Pancreas (tissue), 10 donors: ENCODE measurements around the gene HEXA. TPM values are rescaled to one million over a fixed set of nuclear protein-coding genes. Genes with fewer than 3 reads are reported as not detected.

Experiments used
- ATAC-seq, 4 donors: fragments of 200-7000 bp; cut with Tn5 transposase; one replicate each; pipeline versions ENCODE4 v1.8.0 to v1.9.1; 2020; ENCODE audit warnings: mild to moderate bottlenecking in 4 of 4, moderate library complexity in 4 of 4
- DNase-seq, 6 donors: peaks; one replicate each; pipeline ENCODE4 v3.0.0-alpha.2; 2020
- FAIRE-seq: peaks from 2 replicates; lab custom pipeline; 2012; peaks lifted over from hg19 to GRCh38; lab: Jason Lieb, UNC
- H3K27ac ChIP-seq, 4 donors: fragments of 200-600 bp; sonication (generic); 1 replicate in 3 of 4; 2 replicates in 1 of 4; pipeline versions ENCODE4 v1.5.0 to v1.8.0; 2020
- H3K27me3 ChIP-seq, 4 donors: fragments of 200-600 bp; one replicate each; pipeline ENCODE4 v1.8.0; 2021
- H3K36me3 ChIP-seq, 3 donors: fragments of 200-600 bp; sonication (generic) in 1 of 3; one replicate each; pipeline versions ENCODE4 v1.5.0 to v1.8.0; 2020 to 2021
- H3K4me1 ChIP-seq, 3 donors: fragments of 200-600 bp; one replicate each; pipeline ENCODE4 v1.8.0; 2021
- H3K4me3 ChIP-seq, 4 donors: fragments of 200-600 bp; sonication (generic) in 2 of 4; one replicate each; pipeline versions ENCODE4 v1.5.0 to v1.8.0; 2020 to 2021
- H3K9me3 ChIP-seq, 4 donors: fragments of 200-600 bp; one replicate each; pipeline ENCODE4 v1.8.0; 2021
- WGBS, 2 donors: extraction: QIAGEN DNeasy Blood & Tissue Kit; methylation state at CpG; one replicate each; pipeline ENCODE4 v1.1.7; 2013; 5-methylcytosine and 5-hydroxymethylcytosine counted together
- intact Hi-C, 3 donors: fragments of 100-400 bp; cut with DNase I; formaldehyde crosslinking; loops; one replicate each; pipeline versions ENCODE4 v1.11.1 to v1.14.2; 2022
- polyA plus RNA-seq, 2 donors: library from polyadenylated mRNA; stranded (reverse); fragments of 200-250 nt; gene quantifications; one replicate each; pipeline ENCODE4 v1.2.3, GENCODE V29; 2013
- total RNA-seq, 6 donors: library from RNA; stranded (reverse); fragmentation: NEBNext Ultra II Directional in 4 of 6; extraction: Animal tissue kit (Norgen Biotek cat#: 25700) in 4 of 6; gene quantifications; one replicate each; pipeline versions ENCODE4 v1.2.1 to v1.2.4, GENCODE V29; 2021 to 2023
- TF ChIP-seq, protein P1 (sequence below), 4 donors: fragments of 200-600 bp; sonication (generic) in 3 of 4; IDR thresholded peaks; one replicate each; pipeline versions ENCODE4 v1.5.0 to v1.8.0; 2021; ENCODE audit warnings: antibody characterized with exemption in 4 of 4
- donor health status: healthy with polysubstance abuse.
- donor health status: DM: no; HTN: no; CAD: no; lungs with moderate emphysema.
- donor health status: DM: no; HTN: no; CAD: no.
- donor health status: control.
- donor health status: control.
- donor health status: Bipolar disorder and iron deficiency.
- donor health status: DM: yes; HTN: yes; CAD: no.
- donor health status: DM: no; HTN: no; CAD: no.
- donor health status: DM: no; HTN: no; CAD: no.
- donor health status: DM: yes; HTN: yes; CAD: no.

Gene HEXA
- total and polyA plus RNA-seq, 8 donors = 30.2 to 76.0 (median 54.0) TPM

GRCh38 chr15:72319360-72319984 lies 56.3 kb downstream of the HEXA start:
- no peaks in the 10 kb centered on the region for H3K27me3 ChIP-seq
- peaks cover 0 to 5% (median 5%) of the 10 kb centered on the region in 3 donors for H3K4me1 ChIP-seq
- intact Hi-C loops = loop anchor here in 1 of 3 donors (10.0 kb wide), 1 partner anchor 205 kb away; no protein-coding TSS in a partner anchor
- TF ChIP-seq, protein P1, sequence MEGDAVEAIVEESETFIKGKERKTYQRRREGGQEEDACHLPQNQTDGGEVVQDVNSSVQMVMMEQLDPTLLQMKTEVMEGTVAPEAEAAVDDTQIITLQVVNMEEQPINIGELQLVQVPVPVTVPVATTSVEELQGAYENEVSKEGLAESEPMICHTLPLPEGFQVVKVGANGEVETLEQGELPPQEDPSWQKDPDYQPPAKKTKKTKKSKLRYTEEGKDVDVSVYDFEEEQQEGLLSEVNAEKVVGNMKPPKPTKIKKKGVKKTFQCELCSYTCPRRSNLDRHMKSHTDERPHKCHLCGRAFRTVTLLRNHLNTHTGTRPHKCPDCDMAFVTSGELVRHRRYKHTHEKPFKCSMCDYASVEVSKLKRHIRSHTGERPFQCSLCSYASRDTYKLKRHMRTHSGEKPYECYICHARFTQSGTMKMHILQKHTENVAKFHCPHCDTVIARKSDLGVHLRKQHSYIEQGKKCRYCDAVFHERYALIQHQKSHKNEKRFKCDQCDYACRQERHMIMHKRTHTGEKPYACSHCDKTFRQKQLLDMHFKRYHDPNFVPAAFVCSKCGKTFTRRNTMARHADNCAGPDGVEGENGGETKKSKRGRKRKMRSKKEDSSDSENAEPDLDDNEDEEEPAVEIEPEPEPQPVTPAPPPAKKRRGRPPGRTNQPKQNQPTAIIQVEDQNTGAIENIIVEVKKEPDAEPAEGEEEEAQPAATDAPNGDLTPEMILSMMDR (IDR thresholded peaks at IDR 0.05) = no peak
- peak overlapping the region; percentile 33 to 67 (median 43) for H3K4me3 ChIP-seq
- ATAC-seq = peak; percentile 87 to 94 (median 92)
- no peaks in the 10 kb centered on the region for H3K36me3 ChIP-seq
- peak; percentile 57 to 93 (median 80) for DNase-seq
- H3K9me3 ChIP-seq = no peaks in the 10 kb centered on the region
- no peak overlapping the region for H3K27ac ChIP-seq
- no peak for FAIRE-seq
- WGBS, 2 donors = 7 to 9% methylated on average over 32 to 48 of the region's 48 CpGs

GRCh38 chr15:72318408-72318942 lies 57.3 kb downstream of the HEXA start:
- H3K27me3 ChIP-seq = no peaks in the 10 kb centered on the region
- no peak overlapping the region for H3K27ac ChIP-seq
- TF ChIP-seq, protein P1 (IDR thresholded peaks at IDR 0.05) = no peak
- H3K4me3 ChIP-seq = no peak overlapping the region
- no peaks in the 10 kb centered on the region for H3K36me3 ChIP-seq
- DNase-seq (no peak), FAIRE-seq (no peak), ATAC-seq (no peak)
- 42 to 80% methylated on average over 2 of the region's 2 CpGs for WGBS, 2 donors
- H3K9me3 ChIP-seq = no peaks in the 10 kb centered on the region
- intact Hi-C loops = loop anchor here in 1 of 3 donors (10.0 kb wide), 1 partner anchor 206 kb away; no protein-coding TSS in a partner anchor
- peaks cover 0 to 5% (median 5%) of the 10 kb centered on the region in 3 donors for H3K4me1 ChIP-seq

GRCh38 chr15:72315706-72316370 lies 60.0 kb downstream of the HEXA start:
- no peaks in the 10 kb centered on the region for H3K27me3 ChIP-seq
- H3K4me3 ChIP-seq = no peak overlapping the region
- no peaks in the 10 kb centered on the region for H3K36me3 ChIP-seq
- intact Hi-C loops = loop anchor here in 1 of 3 donors (10.0 kb wide), 1 partner anchor 209 kb away; no protein-coding TSS in a partner anchor
- FAIRE-seq (no peak), ATAC-seq (no peak), DNase-seq (peak in 1 of 6 donors; percentile 36)
- H3K9me3 ChIP-seq = no peaks in the 10 kb centered on the region
- TF ChIP-seq, protein P1 (IDR thresholded peaks at IDR 0.05) = no peak
- peaks cover 0 to 4% (median 3%) of the 10 kb centered on the region in 3 donors for H3K4me1 ChIP-seq
- H3K27ac ChIP-seq = no peak overlapping the region
- 61 to 67% methylated on average over 6 of the region's 6 CpGs for WGBS, 2 donors

DNA sequence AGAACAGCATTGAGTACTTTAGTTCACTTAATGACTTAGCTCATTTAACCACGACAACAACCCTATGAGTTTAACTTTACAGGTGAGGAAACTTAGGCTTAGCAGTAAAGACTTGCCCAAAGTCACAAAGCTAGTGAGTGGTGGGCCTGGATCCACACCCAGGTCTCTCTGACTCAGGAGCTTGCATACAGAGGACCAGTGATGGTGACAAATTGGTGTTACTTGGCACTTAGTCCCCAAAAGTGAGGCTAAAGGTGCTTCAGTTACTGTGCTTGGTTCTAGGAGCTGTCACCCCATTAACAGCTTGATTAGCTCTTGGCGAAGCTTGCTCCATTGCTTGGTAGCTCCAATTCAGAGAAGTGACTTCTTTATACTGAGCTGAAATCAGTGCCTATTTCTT lies 61.9 kb downstream of the HEXA start:
- FAIRE-seq = no peak

More for the DNA sequence above, 61.9 kb downstream of the HEXA start:
- ATAC-seq (no peak), DNase-seq (no peak)
- no peaks in the 10 kb centered on the region for H3K9me3 ChIP-seq
- H3K27ac ChIP-seq = no peak overlapping the region
- intact Hi-C loops = loop anchor here in 1 of 3 donors (10.0 kb wide), 1 partner anchor 211 kb away; no protein-coding TSS in a partner anchor
- 80 to 92% methylated on average over 2 of the region's 2 CpGs for WGBS, 2 donors
- H3K36me3 ChIP-seq = no peaks in the 10 kb centered on the region
- TF ChIP-seq, protein P1 (IDR thresholded peaks at IDR 0.05) = no peak
- no peaks in the 10 kb centered on the region for H3K4me1 ChIP-seq
- H3K27me3 ChIP-seq = no peaks in the 10 kb centered on the region
- H3K4me3 ChIP-seq = no peak overlapping the region
